OCI-LY1 (cell line): ENCODE results near the gene EMILIN3.

Experiments
- H2AFZ ChIP-seq: fragments of 200-600 bp; sonication (generic), shearing (Covaris generic); 2 replicates; pipeline ENCODE4 v1.6.0; 2014; ENCODE audit warnings: antibody characterized with exemption, mild to moderate bottlenecking, low read length
- H3F3A ChIP-seq: fragments of 200-600 bp; sonication (generic), shearing (Covaris generic); 2 replicates; pipeline ENCODE4 v1.6.0; 2014; ENCODE audit warnings: mild to moderate bottlenecking, antibody characterized with exemption, low read length, moderate library complexity; ENCODE audit not compliant: insufficient read depth
- H3K27ac ChIP-seq: fragments of 200-600 bp; sonication (generic); 2 replicates; pipeline ENCODE4 v1.5.1; 2014; ENCODE audit warnings: low read length, mixed run types, mild to moderate bottlenecking, low read depth; ENCODE audit not compliant: poor library complexity, severe bottlenecking
- H3K27me3 ChIP-seq: fragments of 200-600 bp; sonication (generic); 2 replicates; pipeline ENCODE4 v1.6.0; 2014; ENCODE audit warnings: antibody characterized with exemption, mild to moderate bottlenecking, low read length, moderate library complexity; ENCODE audit not compliant: insufficient read depth
- H3K36me3 ChIP-seq: fragments of 200-600 bp; sonication (generic); 2 replicates; pipeline ENCODE4 v1.6.1; 2014; ENCODE audit warnings: mild to moderate bottlenecking, antibody characterized with exemption, low read length, moderate library complexity, mixed read lengths; ENCODE audit not compliant: insufficient read depth
- H3K4me1 ChIP-seq: fragments of 200-600 bp; sonication (generic); 2 replicates; pipeline ENCODE4 v1.5.1; 2014; ENCODE audit warnings: mild to moderate bottlenecking, low read length, moderate library complexity; ENCODE audit not compliant: insufficient read depth, severe bottlenecking
- H3K4me2 ChIP-seq: fragments of 200-600 bp; sonication (generic), shearing (Covaris generic); 2 replicates; pipeline ENCODE4 v1.6.1; 2014; ENCODE audit warnings: low read length
- H3K4me3 ChIP-seq: fragments of 200-600 bp; sonication (generic); 2 replicates; pipeline ENCODE4 v1.5.1; 2014; ENCODE audit warnings: low read length, low read depth, mild to moderate bottlenecking, mixed read lengths; ENCODE audit not compliant: poor library complexity, severe bottlenecking
- H3K79me2 ChIP-seq: fragments of 200-600 bp; shearing (Covaris generic); 2 replicates; pipeline ENCODE4 v1.6.1; 2016; ENCODE audit warnings: mixed run types, low read length, mixed read lengths; ENCODE audit not compliant: insufficient read depth
- H3K9ac ChIP-seq: fragments of 200-600 bp; sonication (generic), shearing (Covaris generic); 2 replicates; pipeline ENCODE4 v1.6.1; 2014; ENCODE audit warnings: mild to moderate bottlenecking, low read length, mixed read lengths
- H3K9me2 ChIP-seq: fragments of 200-600 bp; sonication (generic), shearing (Covaris generic); 2 replicates; pipeline ENCODE4 v1.6.1; 2014; ENCODE audit warnings: low read depth, mild to moderate bottlenecking, low read length, mixed read lengths
- H3K9me3 ChIP-seq: fragments of 200-600 bp; shearing (Covaris generic); 2 replicates; pipeline ENCODE4 v1.6.1; 2014; ENCODE audit warnings: low read length, mixed read lengths
- H4K20me1 ChIP-seq: fragments of 200-600 bp; sonication (generic), shearing (Covaris generic); 2 replicates; pipeline ENCODE4 v1.6.0; 2016; ENCODE audit warnings: mild to moderate bottlenecking, low read length; ENCODE audit not compliant: insufficient read depth
- CTCF ChIP-seq: fragments of 200-600 bp; sonication (generic), shearing (Covaris generic); IDR thresholded peaks from 2 replicates; pipeline ENCODE4 v1.5.1; 2017; ENCODE audit warnings: mild to moderate bottlenecking, antibody characterized with exemption, low read length, moderate library complexity, mixed read lengths
- EZH2 ChIP-seq: fragments of 200-600 bp; sonication (generic), shearing (Covaris generic); IDR thresholded peaks from 2 replicates; pipeline ENCODE4 v1.8.0; 2017; ENCODE audit warnings: borderline replicate concordance, mixed run types, mild to moderate bottlenecking, antibody characterized with exemption, low read length, moderate library complexity, mixed read lengths

Gene EMILIN3

GRCh38 chr20:41376349-41376748 is 9.7 kb upstream of the EMILIN3 start:
- H3K9me2 ChIP-seq, result no peaks in the 10 kb centered on the region
- no peak overlapping the region for H3K9ac ChIP-seq
- no peaks in the 10 kb centered on the region for H3K9me3 ChIP-seq
- no peak overlapping the region for H3K27ac ChIP-seq
- H3K27me3 ChIP-seq, result peaks cover 8% of the 10 kb centered on the region; the same call in 1 of the 2 replicates
- no peaks in the 10 kb centered on the region for H3K36me3 ChIP-seq
- no peaks in the 10 kb centered on the region for H3K79me2 ChIP-seq
- H2AFZ ChIP-seq, result no peak overlapping the region
- H3F3A ChIP-seq, result no peaks in the 10 kb centered on the region
- no peaks in the 10 kb centered on the region for H4K20me1 ChIP-seq
- H3K4me3 ChIP-seq, result no peak overlapping the region
- H3K4me1 ChIP-seq, result no peaks in the 10 kb centered on the region
- no peak overlapping the region for H3K4me2 ChIP-seq
- TF ChIP-seq CTCF (no peak), EZH2 (no peak)

DNA sequence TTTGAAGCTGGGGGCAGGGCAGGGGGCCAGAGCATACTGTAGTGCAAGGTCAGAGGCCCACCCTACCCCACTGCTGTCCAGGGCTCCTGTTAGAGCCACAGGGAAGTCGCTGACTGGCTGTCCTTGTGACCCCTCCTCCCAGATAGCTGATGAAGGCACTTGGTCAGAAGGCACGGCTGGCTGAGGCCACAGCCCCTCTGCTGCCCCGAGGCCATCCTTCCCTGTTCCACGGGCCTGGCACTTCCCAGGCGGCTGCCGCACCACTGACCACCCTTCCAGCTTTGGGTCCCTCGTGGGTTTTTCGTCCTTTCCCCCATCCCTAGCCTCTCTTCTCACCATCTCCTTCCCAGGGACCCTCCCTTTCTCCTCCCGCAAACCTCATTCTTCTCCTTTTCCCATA is 9.2 kb upstream of the EMILIN3 start:
- no peaks in the 10 kb centered on the region for H3K36me3 ChIP-seq

GRCh38 chr20:41373931-41374920 is 7.6 kb upstream of the EMILIN3 start:
- Histone ChIP-seq H3K4me2 (no peak overlapping the region), H2AFZ (no peak overlapping the region), H3K9ac (no peak overlapping the region), H3K27ac (no peak overlapping the region), H3K79me2 (no peaks in the 10 kb centered on the region), H3K27me3 (peaks cover 8% of the 10 kb centered on the region; the same call in 1 of the 2 replicates), H3K36me3 (no peaks in the 10 kb centered on the region), H3K4me1 (no peaks in the 10 kb centered on the region), H4K20me1 (no peaks in the 10 kb centered on the region), H3F3A (no peaks in the 10 kb centered on the region), H3K4me3 (no peak overlapping the region), H3K9me2 (no peaks in the 10 kb centered on the region), H3K9me3 (no peaks in the 10 kb centered on the region)
- TF ChIP-seq EZH2 (no peak), CTCF (no peak)

More for the DNA sequence above, 9.2 kb upstream of the EMILIN3 start:
- Histone ChIP-seq H3K4me1 (no peaks in the 10 kb centered on the region), H3F3A (no peaks in the 10 kb centered on the region), H3K9me2 (no peaks in the 10 kb centered on the region), H3K27me3 (peaks cover 8% of the 10 kb centered on the region; the same call in 1 of the 2 replicates), H3K4me3 (no peak overlapping the region), H4K20me1 (no peaks in the 10 kb centered on the region), H3K9me3 (no peaks in the 10 kb centered on the region), H2AFZ (no peak overlapping the region), H3K4me2 (no peak overlapping the region), H3K9ac (no peak overlapping the region), H3K79me2 (no peaks in the 10 kb centered on the region), H3K27ac (no peak overlapping the region)
- TF ChIP-seq EZH2, result no peak
